Measurements from ENCODE around the gene PHYKPL. TPM values are rescaled to one million over a fixed set of nuclear protein-coding genes. Genes with fewer than 3 reads are reported as not detected.

Gene PHYKPL
- total and polyA plus RNA-seq, 2 of the 13 experiments (the other 11 are each of a cell fraction or from before 2014, with no cell fraction given), result 18.0 to 78.6 TPM

DNA sequence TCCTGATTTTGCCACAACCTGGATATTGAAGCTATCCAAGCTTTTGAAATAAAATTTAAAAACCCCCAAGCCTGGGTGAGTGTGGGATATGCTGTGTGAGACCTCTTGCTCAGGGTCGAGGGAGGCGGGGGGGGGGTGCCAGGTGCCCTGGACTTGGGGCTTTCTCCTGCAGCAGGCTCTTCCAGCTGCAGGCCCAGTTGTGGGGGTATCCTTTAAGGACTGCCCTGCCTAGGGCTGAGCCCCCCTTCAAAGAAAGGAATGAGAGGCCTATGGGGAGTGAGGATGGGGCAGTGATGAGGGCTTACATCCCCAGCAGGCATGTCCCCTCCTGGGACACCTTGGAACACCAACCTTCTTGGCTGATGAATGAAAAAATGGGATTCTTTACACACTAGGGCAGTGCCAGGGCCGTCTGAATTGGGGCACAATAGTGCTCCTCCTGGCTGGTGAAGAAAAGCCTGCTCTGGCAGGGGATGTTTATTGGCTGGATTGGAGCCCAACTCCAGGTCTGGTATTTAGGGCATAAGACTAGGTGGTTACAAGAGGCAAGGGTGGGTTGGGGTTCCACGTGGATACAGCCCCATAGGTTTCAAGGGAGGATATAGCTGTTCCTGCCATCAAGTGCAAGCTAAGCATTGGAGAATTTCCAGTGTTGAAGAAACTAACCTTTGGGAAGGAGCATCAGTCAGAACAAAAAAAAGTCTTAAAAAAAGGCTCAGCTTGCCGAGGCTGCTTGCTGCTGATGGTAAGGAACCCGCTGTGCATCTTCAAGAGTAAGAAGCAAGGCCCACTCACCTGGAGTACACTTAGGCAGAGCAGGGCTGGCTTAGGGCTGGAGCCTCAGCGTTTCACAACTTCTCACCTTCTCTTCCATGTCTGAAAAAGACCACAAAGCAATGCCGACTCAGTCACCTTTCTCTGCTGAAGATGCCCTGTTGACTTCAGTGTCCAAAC lies 21.2 kb downstream of the PHYKPL start:
- ATAC-seq (no peak), FAIRE-seq (no peak), DNase-seq (ENCODE audit: low spot score) (no peak)
- POLR2A ChIA-PET, result interaction anchor here (0.7 to 2.6 kb wide), 4 partner anchors 7 to 24 kb away, joined by 3 to 15 read pairs (median 4); partner anchors contain the start of genes HNRNPAB and PHYKPL
- Histone ChIP-seq H3K79me2 (ENCODE audit: insufficient read depth, low read length) (peaks cover 16% of the 10 kb centered on the region), H3K9ac (ENCODE audit: insufficient read depth, low read depth, low read length) (no peak overlapping the region), H3K4me2 (ENCODE audit: low read depth, low read length) (no peak overlapping the region), H3K27ac (ENCODE audit: extremely low read length, insufficient read depth, low read length) (no peak overlapping the region), H2AFZ (ENCODE audit: low read length) (no peak overlapping the region), H4K20me1 (ENCODE audit: insufficient read depth, low read length) (peaks cover 26% of the 10 kb centered on the region), H3K4me3 (replicated peaks in 1 of 3; ENCODE audit: insufficient read depth in 1 of 3, low read depth in 2 of 3, low read length in 3 of 3) (no peak overlapping the region), H3K36me3 (replicated peaks in 1 of 2; ENCODE audit: control insufficient read depth in 1 of 2, insufficient read depth in 2 of 2, low read length in 2 of 2) (peaks cover 20 to 99% of the 10 kb centered on the region in 2 experiments), H3K4me1 (ENCODE audit: insufficient read depth, low read length) (peaks cover 39% of the 10 kb centered on the region), H3K9me3 (ENCODE audit: low read length) (no peaks in the 10 kb centered on the region), H3K27me3 (ENCODE audit: control insufficient read depth in 1 of 2, insufficient read depth in 2 of 2, low read length in 2 of 2) (no peaks in the 10 kb centered on the region)
- WGBS (ENCODE audit: low lambda C conversion rate), result 98% methylated on average over 8 of the region's 8 CpGs
- TF ChIP-seq RBFOX2 (IDR thresholded peaks at IDR 0.05; ENCODE audit: low read depth, low read length) (peak; percentile 48; the same call in 1 of the 2 replicates), NKX3-1 (CRISPR knock-in tag; IDR thresholded peaks at IDR 0.05) (no peak), KLF16 (CRISPR knock-in tag; IDR thresholded peaks at IDR 0.05) (no peak), AGO2 (optimal IDR thresholded peaks at IDR 0.05; ENCODE audit: low read depth, low read length) (peak; percentile 43), RBM22 (optimal IDR thresholded peaks at IDR 0.05; ENCODE audit: low read length) (peak; percentile 30), POLR2G (IDR thresholded peaks at IDR 0.05; ENCODE audit: low read depth, low read length) (peak; percentile 30)
- intact Hi-C loops (cut with micrococcal nuclease; ENCODE audit: unreplicated experiment), result no loop called here
- in situ Hi-C loops (cut with HindIII; ENCODE audit: extremely low pct_ligation_motif_present, low pct_unique_long_range_greater_than_20kb), result no loop called here
- no TSS peak for BruUV-seq (replicated peaks)
- CTCF ChIA-PET (ENCODE audit: low intra/inter-chr PET ratio, low total read pairs), result no interaction called here

DNA sequence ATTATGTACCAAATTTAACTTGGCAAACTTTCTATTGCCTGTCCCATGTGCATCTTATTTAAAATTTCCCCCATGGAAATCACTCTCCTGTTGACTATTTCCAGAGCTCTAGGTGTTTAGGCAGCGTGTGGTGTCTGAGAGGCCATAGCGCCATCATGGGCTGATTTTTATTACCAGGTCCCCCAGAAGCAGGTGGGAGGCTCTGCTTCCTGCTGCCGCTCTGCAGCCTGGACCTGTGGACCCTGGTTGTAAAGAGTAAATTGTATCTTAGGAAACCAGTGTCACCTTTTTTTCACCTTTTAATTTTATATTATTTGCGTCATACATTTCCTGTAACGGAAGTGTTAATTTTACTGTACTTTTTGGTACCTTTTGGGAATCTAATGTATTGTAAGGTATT lies 21.9 kb downstream of the PHYKPL start:
- in situ Hi-C loops (cut with HindIII; ENCODE audit: extremely low pct_ligation_motif_present, low pct_unique_long_range_greater_than_20kb), result no loop called here
- DNase-seq (ENCODE audit: low spot score) (no peak), FAIRE-seq (no peak), ATAC-seq (no peak)
- H3K9ac ChIP-seq (ENCODE audit: insufficient read depth, low read depth, low read length), result no peak overlapping the region
- no TSS peak for BruUV-seq (replicated peaks)
- H3K79me2 ChIP-seq (ENCODE audit: insufficient read depth, low read length), result peaks cover 22% of the 10 kb centered on the region
- no peak overlapping the region for H3K4me3 ChIP-seq (replicated peaks in 1 of 3; ENCODE audit: insufficient read depth in 1 of 3, low read depth in 2 of 3, low read length in 3 of 3)
- no peak overlapping the region for H3K4me2 ChIP-seq (ENCODE audit: low read depth, low read length)
- WGBS (ENCODE audit: low lambda C conversion rate), result 98% methylated on average over 5 of the region's 5 CpGs
- no peaks in the 10 kb centered on the region for H3K9me3 ChIP-seq (ENCODE audit: low read length)
- ChIA-PET POLR2A (interaction anchor here (1.6 kb wide), 1 partner anchor 20 kb away, joined by 5 read pairs; no protein-coding TSS in a partner anchor), CTCF (ENCODE audit: low intra/inter-chr PET ratio, low total read pairs) (no interaction called here)
- H3K36me3 ChIP-seq (replicated peaks in 1 of 2; ENCODE audit: control insufficient read depth in 1 of 2, insufficient read depth in 2 of 2, low read length in 2 of 2), result peaks cover 20 to 97% of the 10 kb centered on the region in 2 experiments
- H3K4me1 ChIP-seq (ENCODE audit: insufficient read depth, low read length), result peaks cover 46% of the 10 kb centered on the region
- H4K20me1 ChIP-seq (ENCODE audit: insufficient read depth, low read length), result peaks cover 33% of the 10 kb centered on the region
- H3K27ac ChIP-seq (ENCODE audit: extremely low read length, insufficient read depth, low read length), result no peak overlapping the region
- TF ChIP-seq ZNF496 (CRISPR knock-in tag; IDR thresholded peaks at IDR 0.05; ENCODE audit: insufficient replicate concordance), result no peak
- TF ChIP-seq, protein P1, sequence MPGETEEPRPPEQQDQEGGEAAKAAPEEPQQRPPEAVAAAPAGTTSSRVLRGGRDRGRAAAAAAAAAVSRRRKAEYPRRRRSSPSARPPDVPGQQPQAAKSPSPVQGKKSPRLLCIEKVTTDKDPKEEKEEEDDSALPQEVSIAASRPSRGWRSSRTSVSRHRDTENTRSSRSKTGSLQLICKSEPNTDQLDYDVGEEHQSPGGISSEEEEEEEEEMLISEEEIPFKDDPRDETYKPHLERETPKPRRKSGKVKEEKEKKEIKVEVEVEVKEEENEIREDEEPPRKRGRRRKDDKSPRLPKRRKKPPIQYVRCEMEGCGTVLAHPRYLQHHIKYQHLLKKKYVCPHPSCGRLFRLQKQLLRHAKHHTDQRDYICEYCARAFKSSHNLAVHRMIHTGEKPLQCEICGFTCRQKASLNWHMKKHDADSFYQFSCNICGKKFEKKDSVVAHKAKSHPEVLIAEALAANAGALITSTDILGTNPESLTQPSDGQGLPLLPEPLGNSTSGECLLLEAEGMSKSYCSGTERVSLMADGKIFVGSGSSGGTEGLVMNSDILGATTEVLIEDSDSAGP (CRISPR knock-in tag; IDR thresholded peaks at IDR 0.05; ENCODE audit: borderline replicate concordance), result no peak
- no peak for TF ChIP-seq ZNF607 (CRISPR knock-in tag; IDR thresholded peaks at IDR 0.05; ENCODE audit: borderline replicate concordance)
- TF ChIP-seq ZNF501 (CRISPR knock-in tag; IDR thresholded peaks at IDR 0.05), result no peak
- no peak for TF ChIP-seq KDM4B (CRISPR knock-in tag; IDR thresholded peaks at IDR 0.05)
- intact Hi-C loops (cut with micrococcal nuclease; ENCODE audit: unreplicated experiment), result no loop called here
- H3K27me3 ChIP-seq (ENCODE audit: control insufficient read depth in 1 of 2, insufficient read depth in 2 of 2, low read length in 2 of 2), result no peaks in the 10 kb centered on the region; a peak in 1 of 5 replicates
- H2AFZ ChIP-seq (ENCODE audit: low read length), result no peak overlapping the region
